HG02798 (cell line): ENCODE measurements around the gene ZBTB12.
"Not testable (repeated sequence)": the region's sequence is repeated elsewhere in the genome, so short reads cannot be mapped to it uniquely, and the experiment has no call there.

Experiments
- ATAC-seq: cut with Tn5 transposase; IDR thresholded peaks from one replicate; pipeline ENCODE4 v1.9.1; 2021; ENCODE audit warnings: mild to moderate bottlenecking; ENCODE audit not compliant: unreplicated experiment, poor library complexity

The ZBTB12 gene

GRCh38 chr6:31858707-31859106 lies 43.2 kb downstream of the ZBTB12 start:
- no peak for ATAC-seq

GRCh38 chr6:31857774-31858173 lies 44.1 kb downstream of the ZBTB12 start:
- ATAC-seq: not testable (repeated sequence)

GRCh38 chr6:31851980-31852718 lies 49.7 kb downstream of the ZBTB12 start:
- ATAC-seq: not testable (repeated sequence)

GRCh38 chr6:31851485-31851832 lies 50.4 kb downstream of the ZBTB12 start:
- ATAC-seq: no peak

- no peak for ATAC-seq
These were observed 51.0 kb downstream of the ZBTB12 start for GRCh38 chr6:31850765-31851484.
